ENCODE measurements around the gene BOD1L1.
"Not testable (repeated sequence)": the region's sequence is repeated elsewhere in the genome, so short reads cannot be mapped to it uniquely, and the experiment has no call there.

Gene BOD1L1

GRCh38 chr4:13618212-13618806 lies 9.2 kb downstream of the BOD1L1 start:
- DNase-seq, result no peak

- no peak for DNase-seq
These were observed 9.7 kb downstream of the BOD1L1 start for GRCh38 chr4:13617801-13618200.

- DNase-seq, result no peak
These were observed 10.9 kb downstream of the BOD1L1 start for GRCh38 chr4:13616597-13616996.

- no peak for DNase-seq
These were observed 12.4 kb downstream of the BOD1L1 start for GRCh38 chr4:13615161-13615560.

- no peak for DNase-seq
These were observed 15.0 kb downstream of the BOD1L1 start for GRCh38 chr4:13612569-13612968.

- DNase-seq, result no peak
These were observed 16.2 kb downstream of the BOD1L1 start for GRCh38 chr4:13611283-13611842.

GRCh38 chr4:13605330-13605729 lies 22.2 kb downstream of the BOD1L1 start:
- no peak for DNase-seq

GRCh38 chr4:13601848-13602247 lies 25.7 kb downstream of the BOD1L1 start:
- DNase-seq, result no peak

GRCh38 chr4:13601048-13601447 lies 26.5 kb downstream of the BOD1L1 start:
- DNase-seq, result no peak

GRCh38 chr4:13599159-13599558 lies 28.4 kb downstream of the BOD1L1 start:
- DNase-seq, result no peak

- DNase-seq, result no peak
These were observed 29.9 kb downstream of the BOD1L1 start for GRCh38 chr4:13597604-13598003.

- no peak for DNase-seq
These were observed 30.4 kb downstream of the BOD1L1 start for GRCh38 chr4:13597141-13597540.

GRCh38 chr4:13592220-13592619 lies 35.3 kb downstream of the BOD1L1 start:
- DNase-seq, result no peak

GRCh38 chr4:13590766-13591165 lies 36.8 kb downstream of the BOD1L1 start:
- no peak for DNase-seq

- DNase-seq, result no peak
These were observed 38.6 kb downstream of the BOD1L1 start for GRCh38 chr4:13588954-13589353.

- no peak for DNase-seq
These were observed 43.0 kb downstream of the BOD1L1 start for GRCh38 chr4:13584481-13584880.

GRCh38 chr4:13580036-13580435 lies 47.5 kb downstream of the BOD1L1 start:
- DNase-seq, result no peak

GRCh38 chr4:13577660-13578059 lies 49.9 kb downstream of the BOD1L1 start:
- DNase-seq, result no peak

- no peak for DNase-seq
These were observed 56.6 kb downstream of the BOD1L1 start for GRCh38 chr4:13570916-13571315.

- no peak for DNase-seq
These were observed 60.4 kb downstream of the BOD1L1 start for GRCh38 chr4:13567125-13567524.

GRCh38 chr4:13562876-13563275 lies 64.6 kb downstream of the BOD1L1 start:
- DNase-seq, result no peak

GRCh38 chr4:13561673-13562072 lies 65.9 kb downstream of the BOD1L1 start:
- no peak for DNase-seq

- DNase-seq, result not testable (repeated sequence)
These were observed 67.4 kb downstream of the BOD1L1 start for GRCh38 chr4:13560111-13560510.

GRCh38 chr4:13559413-13559812 lies 68.1 kb downstream of the BOD1L1 start:
- no peak for DNase-seq

GRCh38 chr4:13558881-13559280 lies 68.6 kb downstream of the BOD1L1 start:
- DNase-seq, result no peak
